Activated naive CD8-positive, alpha-beta T cell treated with anti-CD3 and anti-CD28 coated beads for 36 hours (primary cell): ENCODE data around the gene LSM12. TPM values are rescaled to one million over a fixed set of nuclear protein-coding genes. Genes with fewer than 3 reads are reported as not detected.

Source experiments
- total RNA-seq, 2 experiments: library from RNA; stranded (reverse); gene quantifications; one replicate each; pipeline ENCODE4 v1.2.3, GENCODE V29; 2021

The LSM12 gene
- total RNA-seq, 2 experiments from 2014 or later, result 103 to 110 TPM

Other genes with a start within 250 kb of the LSM12 start
- 1 to 10 TPM in 1 of 2 experiments, under 1 TPM in 1; 0.80 to 1.1 TPM for gene MPP3, start 233.5 kb downstream of the LSM12 start, total RNA-seq
- not detected for gene CD300LG, start 219.5 kb downstream of the LSM12 start, total RNA-seq
- gene MPP2, start 159.1 kb downstream of the LSM12 start, total RNA-seq, result 1 to 10 TPM; 5.2 to 6.5 TPM
- gene PPY, start 124.2 kb downstream of the LSM12 start, total RNA-seq, result not detected
- gene PYY, start 112.7 kb downstream of the LSM12 start, total RNA-seq, result not detected
- 1 to 10 TPM in 1 of 2 experiments, under 1 TPM in 1; 0.82 to 1.1 TPM for gene NAGS, start 62.0 kb downstream of the LSM12 start, total RNA-seq
- 10 to 100 TPM; 22.7 to 26.9 TPM for gene TMEM101, start 51.7 kb downstream of the LSM12 start, total RNA-seq
- gene G6PC3, start 4.1 kb upstream of the LSM12 start, total RNA-seq, result 10 to 100 TPM; 30.8 to 31.1 TPM
- gene HDAC5, start 57.0 kb upstream of the LSM12 start, total RNA-seq, result 10 to 100 TPM; 18.2 to 18.7 TPM
- gene HROB, start 75.3 kb upstream of the LSM12 start, total RNA-seq, result 10 to 100 TPM; 18.5 to 20.1 TPM
- gene ASB16, start 104.0 kb upstream of the LSM12 start, total RNA-seq, result not detected
- 10 to 100 TPM; 17.1 to 18.2 TPM for gene TMUB2, start 120.3 kb upstream of the LSM12 start, total RNA-seq
- 10 to 100 TPM; 78.7 to 83.4 TPM for gene ATXN7L3, start 133.2 kb upstream of the LSM12 start, total RNA-seq
- 100 to 1,000 TPM; 158 to 169 TPM for gene UBTF, start 153.0 kb upstream of the LSM12 start, total RNA-seq
- not detected for gene SLC4A1, start 201.5 kb upstream of the LSM12 start, total RNA-seq
- gene RUNDC3A, start 241.9 kb upstream of the LSM12 start, total RNA-seq, result under 1 TPM; 0.08 to 0.16 TPM